Fibroblast of the aortic adventitia (primary cell): Measurements from ENCODE around the gene BMP5. TPM values are rescaled to one million over a fixed set of nuclear protein-coding genes. Genes with fewer than 3 reads are reported as not detected.

Experiments
- DNase-seq: peaks from one replicate; pipeline ENCODE4 v3.0.0-alpha.2; 2010; ENCODE audit warnings: low read depth
- H3K4me3 ChIP-seq: 2 replicates; pipeline ENCODE4 v1.5.1; 2011; ENCODE audit warnings: low read depth, mild to moderate bottlenecking, control low read depth, low read length, moderate library complexity
- total RNA-seq: library from RNA; depleted of rRNA; stranded (reverse); fragments of >200 nt; gene quantifications from 2 replicates; pipeline ENCODE4 v1.2.3, GENCODE V29; 2012; ENCODE audit warnings: low replicate concordance
- TF ChIP-seq, protein P1 (sequence below): IDR thresholded peaks from 2 replicates; pipeline ENCODE4 v1.5.1; 2011; ENCODE audit warnings: mild to moderate bottlenecking, low read length, control low read depth, inconsistent platforms; ENCODE audit not compliant: insufficient read depth

The BMP5 gene
- total RNA-seq, 1 donor: not detected

DNA sequence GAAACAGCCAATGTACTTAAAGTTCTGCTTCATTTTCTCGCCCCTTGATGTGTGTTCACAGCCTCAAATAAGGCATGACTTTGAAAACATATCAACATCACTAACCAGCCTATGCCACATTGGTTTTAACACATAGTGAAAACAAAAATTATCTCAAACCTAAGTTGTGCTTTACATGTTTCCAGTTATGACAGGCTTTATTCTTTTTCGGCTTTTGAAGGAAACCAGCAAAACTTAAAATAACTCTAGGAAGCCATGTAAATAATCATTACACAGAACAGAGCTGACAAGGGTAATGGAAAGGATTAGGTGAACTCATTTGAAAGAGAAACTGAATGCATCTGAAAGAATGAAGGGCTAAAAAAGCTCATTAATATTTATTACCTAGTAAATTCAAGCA, 42.1 kb downstream of the BMP5 start:
- no peak for DNase-seq
- TF ChIP-seq, protein P1, sequence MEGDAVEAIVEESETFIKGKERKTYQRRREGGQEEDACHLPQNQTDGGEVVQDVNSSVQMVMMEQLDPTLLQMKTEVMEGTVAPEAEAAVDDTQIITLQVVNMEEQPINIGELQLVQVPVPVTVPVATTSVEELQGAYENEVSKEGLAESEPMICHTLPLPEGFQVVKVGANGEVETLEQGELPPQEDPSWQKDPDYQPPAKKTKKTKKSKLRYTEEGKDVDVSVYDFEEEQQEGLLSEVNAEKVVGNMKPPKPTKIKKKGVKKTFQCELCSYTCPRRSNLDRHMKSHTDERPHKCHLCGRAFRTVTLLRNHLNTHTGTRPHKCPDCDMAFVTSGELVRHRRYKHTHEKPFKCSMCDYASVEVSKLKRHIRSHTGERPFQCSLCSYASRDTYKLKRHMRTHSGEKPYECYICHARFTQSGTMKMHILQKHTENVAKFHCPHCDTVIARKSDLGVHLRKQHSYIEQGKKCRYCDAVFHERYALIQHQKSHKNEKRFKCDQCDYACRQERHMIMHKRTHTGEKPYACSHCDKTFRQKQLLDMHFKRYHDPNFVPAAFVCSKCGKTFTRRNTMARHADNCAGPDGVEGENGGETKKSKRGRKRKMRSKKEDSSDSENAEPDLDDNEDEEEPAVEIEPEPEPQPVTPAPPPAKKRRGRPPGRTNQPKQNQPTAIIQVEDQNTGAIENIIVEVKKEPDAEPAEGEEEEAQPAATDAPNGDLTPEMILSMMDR: no peak
- no peak overlapping the region for H3K4me3 ChIP-seq

DNA sequence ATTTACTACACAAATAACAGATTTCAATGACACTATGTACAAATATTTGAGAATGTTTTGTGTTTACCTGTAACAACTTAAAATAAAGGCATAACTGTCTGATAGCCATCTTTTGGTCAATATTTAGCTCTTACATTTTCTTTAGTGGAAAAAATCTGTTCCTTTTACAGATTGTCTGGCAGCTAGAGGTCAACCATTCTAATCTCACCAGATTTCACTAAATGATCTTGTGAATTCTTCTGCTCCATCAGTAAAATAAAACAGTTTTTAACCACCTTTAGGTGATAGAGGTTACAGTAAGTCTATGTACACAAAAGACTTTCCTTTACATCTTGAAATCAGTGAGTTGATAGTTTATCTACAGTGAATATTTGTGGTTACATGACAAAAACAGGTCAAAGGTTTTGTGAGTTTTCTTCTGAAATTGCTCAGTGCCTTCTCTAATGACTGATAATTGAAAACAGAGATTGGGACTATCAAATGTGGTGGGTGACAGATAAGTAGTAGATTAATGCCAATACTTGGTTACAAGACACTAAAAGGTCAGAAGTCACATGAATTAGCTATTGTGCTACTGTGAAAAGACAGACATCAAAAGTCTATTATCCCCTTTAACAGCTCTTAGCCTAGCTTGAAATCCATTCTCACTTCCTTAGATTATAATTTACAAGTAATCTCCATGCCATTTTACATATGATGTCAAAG, 47.4 kb downstream of the BMP5 start:
- TF ChIP-seq, protein P1: no peak
- no peak overlapping the region for H3K4me3 ChIP-seq
- no peak for DNase-seq

DNA sequence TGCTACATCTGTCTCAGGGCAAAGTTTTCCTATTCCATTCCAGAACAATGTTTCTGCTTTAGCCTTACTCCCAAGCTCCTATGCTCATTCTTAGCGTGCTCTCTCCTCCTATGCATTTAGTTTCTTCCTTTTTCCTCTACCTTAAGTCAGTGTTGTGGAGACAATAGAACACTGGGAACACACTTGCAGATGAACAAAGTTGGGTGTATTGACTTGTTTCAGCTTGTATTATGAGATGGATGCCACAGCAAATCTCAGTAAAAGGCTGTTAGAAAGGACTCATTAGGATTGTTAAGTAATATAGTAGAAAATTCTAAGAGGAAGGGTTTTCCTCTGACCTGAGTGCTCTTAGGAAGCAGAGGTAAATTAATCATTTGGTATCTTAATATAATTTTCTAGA, 48.4 kb downstream of the BMP5 start:
- no peak for DNase-seq
- no peak overlapping the region for H3K4me3 ChIP-seq
- TF ChIP-seq, protein P1: no peak

DNA sequence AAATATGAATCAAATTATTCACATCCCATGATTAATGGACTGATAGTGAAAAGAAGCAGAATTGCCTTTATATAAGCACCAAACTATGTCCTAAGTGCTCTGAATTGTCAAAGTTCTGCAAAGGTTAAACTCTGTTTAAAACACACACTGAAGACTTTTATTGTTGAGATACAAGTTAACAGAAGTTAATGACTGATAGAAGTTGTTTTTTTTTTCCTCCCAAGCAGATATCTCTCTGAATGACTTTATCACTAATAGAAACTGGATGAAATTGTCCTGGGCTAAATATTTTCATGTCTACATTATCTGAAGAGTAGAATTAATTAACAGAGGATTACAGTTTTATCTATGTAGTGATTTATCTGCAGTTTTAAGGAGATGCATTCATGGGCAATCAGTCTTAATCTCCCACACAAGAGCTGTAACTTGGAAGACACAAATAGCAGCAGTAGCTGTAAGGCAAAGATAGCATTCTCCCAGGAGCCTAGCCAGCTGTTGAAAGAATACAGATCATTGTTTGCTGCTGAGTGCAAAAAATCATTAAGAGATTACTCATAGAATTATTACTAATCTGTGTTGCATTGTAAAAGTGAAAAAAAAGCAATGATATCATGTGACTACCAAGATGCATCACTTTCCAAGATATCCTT, 49.9 kb downstream of the BMP5 start:
- TF ChIP-seq, protein P1: no peak
- DNase-seq: peak; percentile 74
- no peak overlapping the region for H3K4me3 ChIP-seq

DNA sequence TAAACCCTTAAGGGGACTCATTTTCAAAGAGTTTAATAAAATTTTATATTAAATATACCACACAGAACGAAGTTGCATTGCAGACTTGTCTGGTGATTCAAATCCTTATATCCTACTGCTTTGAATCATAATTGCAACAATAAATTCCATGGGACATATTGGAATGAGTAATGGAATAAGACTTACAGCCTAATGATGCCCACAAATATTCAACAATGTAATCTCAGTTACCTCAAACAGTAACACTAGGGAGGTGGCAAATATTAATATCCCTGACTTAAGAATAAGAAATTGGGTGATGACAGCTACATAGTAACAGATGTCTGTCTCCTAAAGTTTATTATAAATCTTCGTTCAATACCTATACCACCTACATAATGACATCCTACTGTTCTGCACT, 52.6 kb downstream of the BMP5 start:
- TF ChIP-seq, protein P1: no peak
- peak; percentile 13 for DNase-seq
- H3K4me3 ChIP-seq: no peak overlapping the region

DNA sequence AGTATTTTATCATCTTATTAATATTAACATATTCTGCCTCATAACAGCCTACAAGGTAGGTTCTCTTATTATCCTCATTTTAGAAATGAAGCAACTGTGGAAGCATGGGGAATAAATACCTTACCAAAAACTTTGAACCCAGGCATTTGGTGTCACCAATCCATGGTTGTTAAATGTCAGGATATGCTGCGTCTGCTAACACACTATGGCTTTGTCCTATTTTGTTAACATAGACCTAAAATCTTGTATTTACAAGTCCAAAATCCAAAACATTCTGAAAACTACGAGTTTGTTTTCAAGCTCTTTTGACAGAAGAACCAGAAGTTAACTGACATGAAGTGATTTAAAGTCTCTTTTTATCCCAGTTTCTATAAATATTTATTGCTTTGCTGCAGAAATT, 53.4 kb downstream of the BMP5 start:
- DNase-seq: no peak
- TF ChIP-seq, protein P1: no peak
- no peak overlapping the region for H3K4me3 ChIP-seq
